GM19452 (cell line): Measurements from ENCODE around the gene SYTL1.
A peak's percentile ranks its signal among the peaks of the same experiment; 100 is the strongest.

ENCODE experiments used
- ATAC-seq: cut with Tn5 transposase; IDR thresholded peaks from one replicate; pipeline ENCODE4 v1.9.1; 2021; ENCODE audit not compliant: unreplicated experiment

SYTL1 gene

GRCh38 chr1:27318596-27318995 lies 23.2 kb upstream of the SYTL1 start:
- no peak for ATAC-seq

- peak; percentile 90 for ATAC-seq
Measured at GRCh38 chr1:27321813-27322568, 19.8 kb upstream of the SYTL1 start, which contains the start of gene TMEM222. Gene TMEM222, plus strand, starts transcription at chr1:27322163. Its CDS starts 35 bp downstream, at chr1:27322198.

GRCh38 chr1:27322569-27323240 lies 19.1 kb upstream of the SYTL1 start:
- no peak for ATAC-seq

GRCh38 chr1:27325286-27325685 lies 16.5 kb upstream of the SYTL1 start:
- ATAC-seq, result no peak

GRCh38 chr1:27327964-27328363 lies 13.9 kb upstream of the SYTL1 start:
- ATAC-seq, result no peak

- no peak for ATAC-seq
Measured at GRCh38 chr1:27330786-27331185, 11.0 kb upstream of the SYTL1 start.

- no peak for ATAC-seq
Measured at GRCh38 chr1:27331426-27331825, 10.4 kb upstream of the SYTL1 start.

GRCh38 chr1:27331922-27332321 lies 9.9 kb upstream of the SYTL1 start:
- no peak for ATAC-seq

- no peak for ATAC-seq
Measured at GRCh38 chr1:27332536-27333281, 9.1 kb upstream of the SYTL1 start.

- no peak for ATAC-seq
Measured at GRCh38 chr1:27333717-27334279, 8.0 kb upstream of the SYTL1 start.

- ATAC-seq, result no peak
Measured at GRCh38 chr1:27335506-27336422, 6.1 kb upstream of the SYTL1 start.

- no peak for ATAC-seq
Measured at GRCh38 chr1:27336756-27337155, 5.1 kb upstream of the SYTL1 start.

GRCh38 chr1:27338751-27339150 lies 3.1 kb upstream of the SYTL1 start:
- no peak for ATAC-seq

GRCh38 chr1:27339213-27339612 lies 2.6 kb upstream of the SYTL1 start:
- no peak for ATAC-seq

GRCh38 chr1:27342391-27342777 lies 562 bp downstream of the SYTL1 start:
- ATAC-seq, result no peak

- no peak for ATAC-seq
Measured at GRCh38 chr1:27342778-27343638, 1.2 kb downstream of the SYTL1 start.

GRCh38 chr1:27343639-27344025 lies 1.8 kb downstream of the SYTL1 start:
- ATAC-seq, result no peak

- no peak for ATAC-seq
Measured at GRCh38 chr1:27345272-27345671, 3.5 kb downstream of the SYTL1 start.

- no peak for ATAC-seq
Measured at GRCh38 chr1:27346357-27346756, 4.5 kb downstream of the SYTL1 start.
